HEK293 (cell line): Measurements from ENCODE around the gene EIF4G3.
A peak's percentile ranks its signal among the peaks of the same experiment; 100 is the strongest.

Source experiments
- HOXA7 ChIP-seq: sonication (generic); formaldehyde crosslinking; IDR thresholded peaks from 2 replicates; pipeline ENCODE4 v1.8.1; 2022; ENCODE audit warnings: missing genetic modification reagents, borderline replicate concordance
- RBAK ChIP-seq: fragments of 450-650 bp; formaldehyde crosslinking; IDR thresholded peaks from 2 replicates; pipeline ENCODE4 v1.5.1; 2016; ENCODE audit warnings: missing biosample characterization, missing genetic modification characterization
- SP7 ChIP-seq: fragments of 450-650 bp; formaldehyde crosslinking; IDR thresholded peaks from 2 replicates; pipeline ENCODE4 v1.5.1; 2016; ENCODE audit warnings: missing biosample characterization, missing genetic modification characterization
- WT1 ChIP-seq: fragments of 450-650 bp; formaldehyde crosslinking; IDR thresholded peaks from 2 replicates; pipeline ENCODE4 v1.5.1; 2016; ENCODE audit warnings: missing biosample characterization, missing genetic modification characterization
- ZBTB17 ChIP-seq: fragments of 450-650 bp; formaldehyde crosslinking; IDR thresholded peaks from 2 replicates; pipeline ENCODE4 v1.5.1; 2016; ENCODE audit warnings: missing biosample characterization, missing genetic modification characterization
- ZNF169 ChIP-seq: fragments of 450-650 bp; formaldehyde crosslinking; IDR thresholded peaks from 2 replicates; pipeline ENCODE4 v1.5.1; 2016; ENCODE audit warnings: missing biosample characterization, missing genetic modification characterization
- ZNF2 ChIP-seq: fragments of 450-650 bp; formaldehyde crosslinking; IDR thresholded peaks from 2 replicates; pipeline ENCODE4 v1.5.1; 2016; ENCODE audit warnings: missing biosample characterization, missing genetic modification characterization
- ZNF211 ChIP-seq: fragments of 450-650 bp; formaldehyde crosslinking; IDR thresholded peaks from 2 replicates; pipeline ENCODE4 v1.5.1; 2016; ENCODE audit warnings: low read depth, missing biosample characterization, missing genetic modification characterization
- ZNF214 ChIP-seq: fragments of 450-650 bp; formaldehyde crosslinking; IDR thresholded peaks from 2 replicates; pipeline ENCODE4 v1.5.1; 2017; ENCODE audit warnings: missing biosample characterization, mild to moderate bottlenecking, missing genetic modification characterization, borderline replicate concordance
- ZNF302 ChIP-seq: fragments of 450-650 bp; formaldehyde crosslinking; IDR thresholded peaks from 2 replicates; pipeline ENCODE4 v1.5.1; 2016; ENCODE audit warnings: missing biosample characterization, missing genetic modification characterization, low read depth
- ZNF473 ChIP-seq: fragments of 450-650 bp; formaldehyde crosslinking; IDR thresholded peaks from 2 replicates; pipeline ENCODE4 v1.5.1; 2017; ENCODE audit warnings: missing biosample characterization, missing genetic modification characterization
- ZNF501 ChIP-seq: fragments of 450-650 bp; formaldehyde crosslinking; IDR thresholded peaks from 2 replicates; pipeline ENCODE4 v1.5.1; 2016; ENCODE audit warnings: missing biosample characterization, missing genetic modification characterization
- ZNF600 ChIP-seq: fragments of 450-650 bp; formaldehyde crosslinking; IDR thresholded peaks from 2 replicates; pipeline ENCODE4 v1.5.1; 2016; ENCODE audit warnings: missing biosample characterization, missing genetic modification characterization
- ZNF670 ChIP-seq: fragments of 450-650 bp; formaldehyde crosslinking; IDR thresholded peaks from 2 replicates; pipeline ENCODE4 v1.5.1; 2016; ENCODE audit warnings: missing biosample characterization, missing genetic modification characterization, low read depth
- ZNF677 ChIP-seq: fragments of 450-650 bp; IDR thresholded peaks from 2 replicates; pipeline ENCODE4 v1.5.0; 2018; ENCODE audit warnings: missing biosample characterization, mild to moderate bottlenecking, missing genetic modification characterization, moderate library complexity
- ZNF701 ChIP-seq: fragments of 450-650 bp; formaldehyde crosslinking; IDR thresholded peaks from 2 replicates; pipeline ENCODE4 v1.5.1; 2016; ENCODE audit warnings: missing biosample characterization, missing genetic modification characterization
- ZSCAN23 ChIP-seq: fragments of 450-650 bp; formaldehyde crosslinking; IDR thresholded peaks from 2 replicates; pipeline ENCODE4 v1.5.1; 2016; ENCODE audit warnings: missing biosample characterization, missing genetic modification characterization
- ZXDB ChIP-seq: fragments of 450-650 bp; formaldehyde crosslinking; IDR thresholded peaks from 2 replicates; pipeline ENCODE4 v1.5.1; 2016; ENCODE audit warnings: missing biosample characterization, missing genetic modification characterization
- TF ChIP-seq, protein P1 (sequence below): fragments of 450-650 bp; formaldehyde crosslinking; IDR thresholded peaks from 2 replicates; pipeline ENCODE4 v1.5.1; 2017; ENCODE audit warnings: missing biosample characterization, mild to moderate bottlenecking, missing genetic modification characterization, moderate library complexity
- TF ChIP-seq, protein P2 (sequence below): sonication (generic); formaldehyde crosslinking; IDR thresholded peaks from 2 replicates; pipeline ENCODE4 v1.8.1; 2022; ENCODE audit warnings: mild to moderate bottlenecking, moderate library complexity, missing genetic modification reagents
- TF ChIP-seq, protein P3 (sequence below): fragments of 450-650 bp; formaldehyde crosslinking; IDR thresholded peaks from 2 replicates; pipeline ENCODE4 v1.5.1; 2016; ENCODE audit warnings: missing biosample characterization, missing genetic modification characterization, borderline replicate concordance
- TF ChIP-seq, protein P4 (sequence below): fragments of 450-650 bp; formaldehyde crosslinking; IDR thresholded peaks from 2 replicates; pipeline ENCODE4 v1.5.1; 2016; ENCODE audit warnings: missing biosample characterization, missing genetic modification characterization
- TF ChIP-seq, protein P5 (sequence below): fragments of 450-650 bp; IDR thresholded peaks from 2 replicates; pipeline ENCODE4 v1.5.1; 2018; ENCODE audit warnings: missing biosample characterization, mild to moderate bottlenecking, missing genetic modification characterization
- TF ChIP-seq, protein P6 (sequence below): fragments of 450-650 bp; formaldehyde crosslinking; IDR thresholded peaks from 2 replicates; pipeline ENCODE4 v1.5.1; 2016; ENCODE audit warnings: missing biosample characterization, missing genetic modification characterization
- TF ChIP-seq, protein P7 (sequence below): fragments of 450-650 bp; formaldehyde crosslinking; IDR thresholded peaks from 2 replicates; pipeline ENCODE4 v1.5.1; 2016; ENCODE audit warnings: missing biosample characterization, missing genetic modification characterization

Gene EIF4G3

DNA sequence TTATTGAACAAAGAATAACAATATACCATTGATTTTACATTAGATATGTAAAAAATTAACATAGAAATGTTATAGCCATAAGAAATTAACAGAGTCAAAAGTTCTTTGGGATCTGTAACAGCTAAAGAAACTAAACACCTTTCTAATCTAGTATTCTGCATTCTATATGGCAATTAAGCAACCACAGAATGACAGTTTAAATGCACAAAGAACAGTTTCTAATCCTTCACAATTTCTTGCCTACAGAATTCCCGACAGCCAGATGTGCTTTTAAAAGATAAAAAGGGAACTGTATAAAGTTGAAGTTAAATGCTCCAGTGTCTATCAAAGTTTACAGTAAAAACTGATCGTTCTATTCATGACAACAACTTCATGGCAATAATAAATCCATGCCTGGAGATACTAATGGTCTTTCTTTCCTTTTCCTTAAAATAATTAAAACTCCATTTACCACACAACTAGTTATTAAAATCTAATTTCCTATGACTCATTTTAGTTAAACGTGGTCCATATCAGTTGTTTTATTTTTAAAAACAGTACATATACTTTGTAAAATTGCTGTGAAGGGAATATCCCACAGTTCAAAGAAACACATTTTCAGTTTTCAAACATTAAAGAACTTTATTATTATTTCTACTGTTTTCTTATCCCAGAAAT is 110.2 kb downstream of the EIF4G3 start (continued):
- no peak for TF ChIP-seq ZSCAN23 (tag by site-specific recombination)
- TF ChIP-seq RBAK (tag by site-specific recombination): no peak
- TF ChIP-seq, protein P1, sequence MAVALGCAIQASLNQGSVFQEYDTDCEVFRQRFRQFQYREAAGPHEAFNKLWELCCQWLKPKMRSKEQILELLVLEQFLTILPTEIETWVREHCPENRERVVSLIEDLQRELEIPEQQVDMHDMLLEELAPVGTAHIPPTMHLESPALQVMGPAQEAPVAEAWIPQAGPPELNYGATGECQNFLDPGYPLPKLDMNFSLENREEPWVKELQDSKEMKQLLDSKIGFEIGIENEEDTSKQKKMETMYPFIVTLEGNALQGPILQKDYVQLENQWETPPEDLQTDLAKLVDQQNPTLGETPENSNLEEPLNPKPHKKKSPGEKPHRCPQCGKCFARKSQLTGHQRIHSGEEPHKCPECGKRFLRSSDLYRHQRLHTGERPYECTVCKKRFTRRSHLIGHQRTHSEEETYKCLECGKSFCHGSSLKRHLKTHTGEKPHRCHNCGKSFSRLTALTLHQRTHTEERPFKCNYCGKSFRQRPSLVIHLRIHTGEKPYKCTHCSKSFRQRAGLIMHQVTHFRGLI (tag by site-specific recombination): no peak
- 0 out of 2 replicates have a peak, but pooled peaks have one; percentile 30 for TF ChIP-seq ZNF501 (tag by site-specific recombination)
- no peak for TF ChIP-seq ZNF701
- TF ChIP-seq, protein P2, sequence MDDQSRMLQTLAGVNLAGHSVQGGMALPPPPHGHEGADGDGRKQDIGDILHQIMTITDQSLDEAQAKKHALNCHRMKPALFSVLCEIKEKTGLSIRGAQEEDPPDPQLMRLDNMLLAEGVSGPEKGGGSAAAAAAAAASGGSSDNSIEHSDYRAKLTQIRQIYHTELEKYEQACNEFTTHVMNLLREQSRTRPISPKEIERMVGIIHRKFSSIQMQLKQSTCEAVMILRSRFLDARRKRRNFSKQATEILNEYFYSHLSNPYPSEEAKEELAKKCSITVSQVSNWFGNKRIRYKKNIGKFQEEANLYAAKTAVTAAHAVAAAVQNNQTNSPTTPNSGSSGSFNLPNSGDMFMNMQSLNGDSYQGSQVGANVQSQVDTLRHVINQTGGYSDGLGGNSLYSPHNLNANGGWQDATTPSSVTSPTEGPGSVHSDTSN: no peak
- no peak for TF ChIP-seq ZNF214 (tag by site-specific recombination)
- TF ChIP-seq ZNF473: no peak
- no peak for TF ChIP-seq ZNF169 (tag by site-specific recombination)
- TF ChIP-seq WT1 (tag by site-specific recombination): 0 out of 2 replicates have a peak, but pooled peaks have one; percentile 45
- TF ChIP-seq ZNF600 (tag by site-specific recombination): peak; percentile 60; the same call in 1 of the 2 replicates
- peak; percentile 74 for TF ChIP-seq ZBTB17 (tag by site-specific recombination)
- TF ChIP-seq, protein P3, sequence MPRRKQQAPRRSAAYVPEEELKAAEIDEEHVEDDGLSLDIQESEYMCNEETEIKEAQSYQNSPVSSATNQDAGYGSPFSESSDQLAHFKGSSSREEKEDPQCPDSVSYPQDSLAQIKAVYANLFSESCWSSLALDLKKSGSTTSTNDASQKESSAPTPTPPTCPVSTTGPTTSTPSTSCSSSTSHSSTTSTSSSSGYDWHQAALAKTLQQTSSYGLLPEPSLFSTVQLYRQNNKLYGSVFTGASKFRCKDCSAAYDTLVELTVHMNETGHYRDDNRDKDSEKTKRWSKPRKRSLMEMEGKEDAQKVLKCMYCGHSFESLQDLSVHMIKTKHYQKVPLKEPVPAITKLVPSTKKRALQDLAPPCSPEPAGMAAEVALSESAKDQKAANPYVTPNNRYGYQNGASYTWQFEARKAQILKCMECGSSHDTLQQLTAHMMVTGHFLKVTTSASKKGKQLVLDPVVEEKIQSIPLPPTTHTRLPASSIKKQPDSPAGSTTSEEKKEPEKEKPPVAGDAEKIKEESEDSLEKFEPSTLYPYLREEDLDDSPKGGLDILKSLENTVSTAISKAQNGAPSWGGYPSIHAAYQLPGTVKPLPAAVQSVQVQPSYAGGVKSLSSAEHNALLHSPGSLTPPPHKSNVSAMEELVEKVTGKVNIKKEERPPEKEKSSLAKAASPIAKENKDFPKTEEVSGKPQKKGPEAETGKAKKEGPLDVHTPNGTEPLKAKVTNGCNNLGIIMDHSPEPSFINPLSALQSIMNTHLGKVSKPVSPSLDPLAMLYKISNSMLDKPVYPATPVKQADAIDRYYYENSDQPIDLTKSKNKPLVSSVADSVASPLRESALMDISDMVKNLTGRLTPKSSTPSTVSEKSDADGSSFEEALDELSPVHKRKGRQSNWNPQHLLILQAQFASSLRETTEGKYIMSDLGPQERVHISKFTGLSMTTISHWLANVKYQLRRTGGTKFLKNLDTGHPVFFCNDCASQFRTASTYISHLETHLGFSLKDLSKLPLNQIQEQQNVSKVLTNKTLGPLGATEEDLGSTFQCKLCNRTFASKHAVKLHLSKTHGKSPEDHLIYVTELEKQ (tag by site-specific recombination): peak; percentile 21; the same call in 1 of the 2 replicates
- TF ChIP-seq, protein P4, sequence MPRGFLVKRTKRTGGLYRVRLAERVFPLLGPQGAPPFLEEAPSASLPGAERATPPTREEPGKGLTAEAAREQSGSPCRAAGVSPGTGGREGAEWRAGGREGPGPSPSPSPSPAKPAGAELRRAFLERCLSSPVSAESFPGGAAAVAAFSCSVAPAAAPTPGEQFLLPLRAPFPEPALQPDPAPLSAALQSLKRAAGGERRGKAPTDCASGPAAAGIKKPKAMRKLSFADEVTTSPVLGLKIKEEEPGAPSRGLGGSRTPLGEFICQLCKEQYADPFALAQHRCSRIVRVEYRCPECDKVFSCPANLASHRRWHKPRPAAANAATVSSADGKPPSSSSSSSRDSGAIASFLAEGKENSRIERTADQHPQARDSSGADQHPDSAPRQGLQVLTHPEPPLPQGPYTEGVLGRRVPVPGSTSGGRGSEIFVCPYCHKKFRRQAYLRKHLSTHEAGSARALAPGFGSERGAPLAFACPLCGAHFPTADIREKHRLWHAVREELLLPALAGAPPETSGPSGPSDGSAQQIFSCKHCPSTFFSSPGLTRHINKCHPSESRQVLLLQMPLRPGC (tag by site-specific recombination): no peak; the same call in 1 of the 2 replicates
- TF ChIP-seq ZXDB (tag by site-specific recombination): peak; percentile 32; the same call in 1 of the 2 replicates
- no peak for TF ChIP-seq ZNF211 (tag by site-specific recombination)
- peak; percentile 87 for TF ChIP-seq SP7 (tag by site-specific recombination)
- TF ChIP-seq ZNF2: 0 out of 2 replicates have a peak, but pooled peaks have one; percentile 20
- TF ChIP-seq, protein P5, sequence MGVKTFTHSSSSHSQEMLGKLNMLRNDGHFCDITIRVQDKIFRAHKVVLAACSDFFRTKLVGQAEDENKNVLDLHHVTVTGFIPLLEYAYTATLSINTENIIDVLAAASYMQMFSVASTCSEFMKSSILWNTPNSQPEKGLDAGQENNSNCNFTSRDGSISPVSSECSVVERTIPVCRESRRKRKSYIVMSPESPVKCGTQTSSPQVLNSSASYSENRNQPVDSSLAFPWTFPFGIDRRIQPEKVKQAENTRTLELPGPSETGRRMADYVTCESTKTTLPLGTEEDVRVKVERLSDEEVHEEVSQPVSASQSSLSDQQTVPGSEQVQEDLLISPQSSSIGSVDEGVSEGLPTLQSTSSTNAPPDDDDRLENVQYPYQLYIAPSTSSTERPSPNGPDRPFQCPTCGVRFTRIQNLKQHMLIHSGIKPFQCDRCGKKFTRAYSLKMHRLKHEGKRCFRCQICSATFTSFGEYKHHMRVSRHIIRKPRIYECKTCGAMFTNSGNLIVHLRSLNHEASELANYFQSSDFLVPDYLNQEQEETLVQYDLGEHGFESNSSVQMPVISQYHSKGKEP (tag by site-specific recombination): peak; percentile 75
- no peak for TF ChIP-seq ZNF677 (tag by site-specific recombination)
- TF ChIP-seq, protein P6, sequence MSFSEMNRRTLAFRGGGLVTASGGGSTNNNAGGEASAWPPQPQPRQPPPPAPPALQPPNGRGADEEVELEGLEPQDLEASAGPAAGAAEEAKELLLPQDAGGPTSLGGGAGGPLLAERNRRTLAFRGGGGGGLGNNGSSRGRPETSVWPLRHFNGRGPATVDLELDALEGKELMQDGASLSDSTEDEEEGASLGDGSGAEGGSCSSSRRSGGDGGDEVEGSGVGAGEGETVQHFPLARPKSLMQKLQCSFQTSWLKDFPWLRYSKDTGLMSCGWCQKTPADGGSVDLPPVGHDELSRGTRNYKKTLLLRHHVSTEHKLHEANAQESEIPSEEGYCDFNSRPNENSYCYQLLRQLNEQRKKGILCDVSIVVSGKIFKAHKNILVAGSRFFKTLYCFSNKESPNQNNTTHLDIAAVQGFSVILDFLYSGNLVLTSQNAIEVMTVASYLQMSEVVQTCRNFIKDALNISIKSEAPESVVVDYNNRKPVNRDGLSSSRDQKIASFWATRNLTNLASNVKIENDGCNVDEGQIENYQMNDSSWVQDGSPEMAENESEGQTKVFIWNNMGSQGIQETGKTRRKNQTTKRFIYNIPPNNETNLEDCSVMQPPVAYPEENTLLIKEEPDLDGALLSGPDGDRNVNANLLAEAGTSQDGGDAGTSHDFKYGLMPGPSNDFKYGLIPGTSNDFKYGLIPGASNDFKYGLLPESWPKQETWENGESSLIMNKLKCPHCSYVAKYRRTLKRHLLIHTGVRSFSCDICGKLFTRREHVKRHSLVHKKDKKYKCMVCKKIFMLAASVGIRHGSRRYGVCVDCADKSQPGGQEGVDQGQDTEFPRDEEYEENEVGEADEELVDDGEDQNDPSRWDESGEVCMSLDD (tag by site-specific recombination): no peak
- TF ChIP-seq ZNF302: no peak
- TF ChIP-seq, protein P7, sequence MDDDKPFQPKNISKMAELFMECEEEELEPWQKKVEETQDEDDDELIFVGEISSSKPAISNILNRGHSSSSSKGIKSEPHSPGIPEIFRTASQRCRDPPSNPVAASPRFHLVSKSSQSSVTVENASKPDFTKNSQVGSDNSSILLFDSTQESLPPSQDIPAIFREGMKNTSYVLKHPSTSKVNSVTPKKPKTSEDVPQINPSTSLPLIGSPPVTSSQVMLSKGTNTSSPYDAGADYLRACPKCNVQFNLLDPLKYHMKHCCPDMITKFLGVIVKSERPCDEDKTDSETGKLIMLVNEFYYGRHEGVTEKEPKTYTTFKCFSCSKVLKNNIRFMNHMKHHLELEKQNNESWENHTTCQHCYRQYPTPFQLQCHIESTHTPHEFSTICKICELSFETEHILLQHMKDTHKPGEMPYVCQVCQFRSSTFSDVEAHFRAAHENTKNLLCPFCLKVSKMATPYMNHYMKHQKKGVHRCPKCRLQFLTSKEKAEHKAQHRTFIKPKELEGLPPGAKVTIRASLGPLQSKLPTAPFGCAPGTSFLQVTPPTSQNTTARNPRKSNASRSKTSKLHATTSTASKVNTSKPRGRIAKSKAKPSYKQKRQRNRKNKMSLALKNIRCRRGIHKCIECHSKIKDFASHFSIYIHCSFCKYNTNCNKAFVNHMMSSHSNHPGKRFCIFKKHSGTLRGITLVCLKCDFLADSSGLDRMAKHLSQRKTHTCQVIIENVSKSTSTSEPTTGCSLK (tag by site-specific recombination): no peak
- TF ChIP-seq HOXA7 (CRISPR knock-in tag): no peak
- TF ChIP-seq ZNF670 (tag by site-specific recombination): no peak
